Fibroblast of the aortic adventitia (primary cell): ENCODE results near the gene TMEM236. TPM values are rescaled to one million over a fixed set of nuclear protein-coding genes. Genes with fewer than 3 reads are reported as not detected.

Experiments used
- DNase-seq: peaks from one replicate; pipeline ENCODE4 v3.0.0-alpha.2; 2010; ENCODE audit warnings: low read depth
- H3K4me3 ChIP-seq: 2 replicates; pipeline ENCODE4 v1.5.1; 2011; ENCODE audit warnings: low read depth, mild to moderate bottlenecking, control low read depth, low read length, moderate library complexity
- total RNA-seq: library from RNA; depleted of rRNA; stranded (reverse); fragments of >200 nt; gene quantifications from 2 replicates; pipeline ENCODE4 v1.2.3, GENCODE V29; 2012; ENCODE audit warnings: low replicate concordance
- TF ChIP-seq, protein P1 (sequence below): IDR thresholded peaks from 2 replicates; pipeline ENCODE4 v1.5.1; 2011; ENCODE audit warnings: mild to moderate bottlenecking, low read length, control low read depth, inconsistent platforms; ENCODE audit not compliant: insufficient read depth

Gene TMEM236
- total RNA-seq, 1 donor: 0.09 TPM

DNA sequence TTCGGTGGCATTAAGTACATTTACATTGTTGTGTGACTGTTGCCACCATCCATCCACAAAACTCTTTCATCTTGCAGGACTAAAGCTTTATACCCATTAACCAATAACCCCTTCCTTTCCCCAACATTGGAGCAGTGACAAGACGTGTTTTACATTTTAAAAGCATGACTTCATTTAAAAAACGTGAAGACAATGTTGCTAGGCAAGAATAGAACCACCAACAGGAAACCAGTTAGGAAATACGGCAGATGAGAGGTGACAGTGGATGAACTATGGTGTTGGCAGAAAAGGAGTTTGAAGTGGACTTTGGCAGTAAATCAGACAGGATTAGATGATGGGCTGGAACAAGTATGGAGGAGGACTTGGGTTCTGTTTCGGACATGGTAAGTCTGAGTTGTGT lies 17.0 kb downstream of the TMEM236 start:
- H3K4me3 ChIP-seq: no peak overlapping the region
- TF ChIP-seq, protein P1, sequence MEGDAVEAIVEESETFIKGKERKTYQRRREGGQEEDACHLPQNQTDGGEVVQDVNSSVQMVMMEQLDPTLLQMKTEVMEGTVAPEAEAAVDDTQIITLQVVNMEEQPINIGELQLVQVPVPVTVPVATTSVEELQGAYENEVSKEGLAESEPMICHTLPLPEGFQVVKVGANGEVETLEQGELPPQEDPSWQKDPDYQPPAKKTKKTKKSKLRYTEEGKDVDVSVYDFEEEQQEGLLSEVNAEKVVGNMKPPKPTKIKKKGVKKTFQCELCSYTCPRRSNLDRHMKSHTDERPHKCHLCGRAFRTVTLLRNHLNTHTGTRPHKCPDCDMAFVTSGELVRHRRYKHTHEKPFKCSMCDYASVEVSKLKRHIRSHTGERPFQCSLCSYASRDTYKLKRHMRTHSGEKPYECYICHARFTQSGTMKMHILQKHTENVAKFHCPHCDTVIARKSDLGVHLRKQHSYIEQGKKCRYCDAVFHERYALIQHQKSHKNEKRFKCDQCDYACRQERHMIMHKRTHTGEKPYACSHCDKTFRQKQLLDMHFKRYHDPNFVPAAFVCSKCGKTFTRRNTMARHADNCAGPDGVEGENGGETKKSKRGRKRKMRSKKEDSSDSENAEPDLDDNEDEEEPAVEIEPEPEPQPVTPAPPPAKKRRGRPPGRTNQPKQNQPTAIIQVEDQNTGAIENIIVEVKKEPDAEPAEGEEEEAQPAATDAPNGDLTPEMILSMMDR: no peak
- DNase-seq: peak; percentile 70

DNA sequence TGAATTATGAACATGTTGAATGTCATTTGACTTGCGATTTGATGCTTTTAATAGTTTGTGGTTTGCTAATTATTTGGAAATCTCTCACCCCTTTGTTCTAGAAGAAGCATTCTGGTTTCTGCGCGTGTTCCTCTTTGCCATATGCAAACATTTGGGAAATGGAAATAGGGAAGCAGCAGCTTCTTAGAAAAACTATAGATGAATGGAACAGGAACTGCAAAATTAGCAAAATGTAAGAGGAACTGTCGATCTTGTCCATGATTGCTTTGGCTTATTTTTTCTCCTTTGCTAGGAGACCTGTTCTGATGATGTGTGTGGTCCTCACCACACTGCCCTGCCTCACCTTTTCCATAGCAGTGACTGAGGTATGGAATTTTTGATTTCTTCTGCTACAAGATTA lies 19.0 kb downstream of the TMEM236 start:
- TF ChIP-seq, protein P1: no peak
- no peak for DNase-seq
- H3K4me3 ChIP-seq: no peak overlapping the region

DNA sequence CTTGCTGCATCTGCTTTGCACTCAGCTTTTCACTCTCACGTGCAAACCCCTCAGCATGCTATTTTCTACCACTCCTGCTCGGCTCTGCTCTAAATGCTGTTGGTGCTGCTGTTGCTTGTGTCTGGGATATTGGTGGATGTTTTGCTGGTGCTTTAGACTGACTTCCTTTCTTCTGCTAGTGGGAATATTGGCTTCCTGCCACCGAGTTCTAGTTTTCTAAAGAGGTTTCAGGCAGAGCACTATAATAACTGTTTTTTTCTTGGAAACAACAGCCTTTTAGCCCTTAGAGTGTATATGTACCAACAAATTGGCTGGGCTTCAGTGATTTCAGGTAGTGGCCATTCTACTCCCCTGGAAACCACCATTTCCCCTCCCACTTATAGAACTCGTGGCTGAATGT lies 27.8 kb downstream of the TMEM236 start:
- TF ChIP-seq, protein P1: no peak
- DNase-seq: peak; percentile 27
- H3K4me3 ChIP-seq: no peak overlapping the region

DNA sequence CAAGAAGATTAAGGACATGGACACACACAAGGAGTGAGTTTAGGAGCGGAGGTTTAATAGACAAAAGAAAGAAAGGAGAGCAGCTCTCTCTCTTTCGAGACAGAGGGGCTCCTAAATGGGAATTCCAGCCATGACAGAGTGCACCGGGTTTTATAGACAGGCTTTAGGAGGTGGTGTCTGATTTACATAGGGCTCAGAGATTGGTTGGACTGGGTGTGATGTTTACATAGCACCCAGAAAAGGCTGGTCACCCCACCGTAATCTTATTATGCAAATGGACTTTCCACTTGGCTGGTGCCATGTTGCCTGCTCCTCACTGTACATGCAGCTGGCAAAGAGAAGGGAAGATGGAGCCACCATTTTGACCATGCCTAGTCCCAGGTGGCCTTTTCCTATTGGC lies 28.7 kb downstream of the TMEM236 start:
- no peak for DNase-seq
- no peak overlapping the region for H3K4me3 ChIP-seq
- TF ChIP-seq, protein P1: no peak

DNA sequence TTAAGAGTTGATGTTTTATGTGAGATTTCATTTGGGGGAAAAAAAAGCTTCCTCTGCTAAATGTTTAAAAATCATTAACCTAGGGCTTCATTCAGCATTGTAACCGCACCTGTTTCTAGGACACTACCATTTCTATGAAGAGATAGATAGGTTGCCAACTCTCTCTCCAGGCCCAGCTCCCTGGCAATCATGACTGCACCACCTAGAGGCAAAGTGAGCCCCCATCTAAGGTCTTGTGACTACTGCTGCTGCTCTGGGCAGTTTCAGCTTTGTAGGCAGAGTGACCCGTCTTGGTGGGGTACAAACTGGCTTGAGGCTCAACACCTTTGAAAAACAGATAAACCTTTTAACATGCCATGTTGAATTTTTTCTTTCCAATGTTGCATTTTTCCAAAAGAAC lies 29.9 kb downstream of the TMEM236 start:
- TF ChIP-seq, protein P1: no peak
- DNase-seq: no peak
- H3K4me3 ChIP-seq: no peak overlapping the region

DNA sequence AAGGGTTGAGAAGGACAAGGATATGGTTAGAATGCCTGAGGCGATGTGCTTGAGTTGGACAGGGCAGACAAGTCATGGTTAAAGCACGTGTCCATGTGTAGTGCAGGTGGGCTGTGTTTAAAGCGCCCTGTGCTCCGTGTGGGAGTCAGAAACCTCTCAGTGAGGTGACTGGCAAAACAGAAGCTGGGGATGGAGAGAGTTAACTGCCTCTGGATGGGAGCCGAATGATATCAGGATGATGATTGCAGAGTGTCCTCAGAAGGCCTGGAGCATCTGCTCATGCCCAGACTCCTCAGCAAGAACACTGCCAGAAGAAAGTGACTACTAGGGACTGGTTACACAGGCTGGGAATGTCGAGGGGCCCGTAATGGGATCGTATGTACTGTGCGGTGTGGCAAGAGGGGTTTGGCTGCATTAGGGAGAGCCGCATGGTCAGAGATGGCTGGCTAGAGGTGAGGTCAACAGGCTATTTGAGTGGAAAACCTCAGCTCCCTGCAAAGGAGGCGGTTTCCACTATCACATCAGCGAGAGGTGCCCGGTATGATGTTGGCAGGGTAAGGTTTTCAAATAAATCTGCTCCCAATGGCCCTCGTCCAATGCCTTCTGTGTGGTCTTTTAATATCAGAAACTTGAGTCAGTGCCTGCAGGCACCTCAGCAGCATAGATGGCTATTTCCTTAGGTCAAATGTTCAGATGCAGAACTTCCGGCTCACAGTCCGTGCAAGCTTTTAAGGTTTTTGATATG lies 31.1 kb downstream of the TMEM236 start:
- TF ChIP-seq, protein P1: no peak
- no peak overlapping the region for H3K4me3 ChIP-seq
- DNase-seq: peak; percentile 32

DNA sequence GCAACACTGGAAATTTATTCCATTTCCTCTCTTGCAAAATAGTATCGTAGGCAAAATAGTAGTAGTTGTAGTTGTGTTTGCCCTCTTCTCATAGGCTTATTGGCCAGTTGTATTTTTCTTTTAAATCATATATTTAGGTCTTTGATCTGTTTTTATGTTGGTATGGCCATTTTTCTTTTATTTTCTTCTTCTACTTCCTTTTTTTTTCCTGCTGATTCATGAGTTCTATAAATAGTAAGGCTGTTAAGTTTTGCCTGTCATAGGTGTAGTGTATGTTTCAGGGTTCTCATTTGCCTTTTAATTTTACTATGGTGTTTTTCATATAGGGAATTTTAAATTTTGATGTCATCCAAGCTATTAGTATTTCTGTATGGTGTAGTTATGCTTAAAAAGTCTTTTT lies 31.8 kb downstream of the TMEM236 start:
- no peak overlapping the region for H3K4me3 ChIP-seq
- TF ChIP-seq, protein P1: no peak

More for the DNA sequence above, 31.8 kb downstream of the TMEM236 start:
- DNase-seq: no peak
